IMR-90 (cell line): ENCODE results near the gene CMKLR1. TPM values are rescaled to one million over a fixed set of nuclear protein-coding genes. Genes with fewer than 3 reads are reported as not detected.

ENCODE experiments used
- ATAC-seq: fragments of 200-7000 bp; cut with Tn5 transposase; 2 replicates; pipeline ENCODE4 v1.9.1; 2020; ENCODE audit warnings: low read depth, mild to moderate bottlenecking, moderate library complexity
- BruUV-seq: library from RNA; stranded (reverse); fragments of 400-500 nt; replicated peaks from 2 replicates; lab custom pipeline; 2021; lab: Mats Ljungman, UMichigan
- CTCF ChIA-PET: fragments of 300-600 bp; formaldehyde crosslinking; extraction: SDS; loops from one replicate; lab custom pipeline; 2021; ENCODE audit warnings: antibody characterized with exemption; lab: Yijun Ruan, JAX
- POLR2A ChIA-PET: fragments of 300-600 bp; sonication (Branson Sonifier 250); formaldehyde crosslinking; loops from one replicate; lab custom pipeline; 2022; ENCODE audit warnings: antibody characterized with exemption; ENCODE audit not compliant: unreplicated experiment; lab: Charles Lee
- DNase-seq: peaks from one replicate; pipeline ENCODE4 v3.0.0; 2013
- H2AFZ ChIP-seq: replicated peaks from 2 replicates; pipeline ENCODE3; 2013; ENCODE audit warnings: low read length, mild to moderate bottlenecking; ENCODE audit not compliant: poor library complexity
- H2AK5ac ChIP-seq: 2 replicates; pipeline ENCODE4 v1.6.1; 2013; ENCODE audit warnings: low read depth, low read length, inconsistent platforms
- H2AK9ac ChIP-seq: replicated peaks from 2 replicates; pipeline ENCODE3; 2013; ENCODE audit warnings: mild to moderate bottlenecking, low read depth, low read length, moderate library complexity; ENCODE audit not compliant: poor library complexity
- H2BK120ac ChIP-seq: 2 replicates; pipeline ENCODE4 v1.6.1; 2013; ENCODE audit warnings: low read depth, low read length, inconsistent platforms
- H2BK15ac ChIP-seq: 3 replicates; pipeline ENCODE4 v1.6.1; 2013; ENCODE audit warnings: low read depth, low read length, inconsistent platforms
- H2BK20ac ChIP-seq: 2 replicates; pipeline ENCODE4 v1.6.1; 2013; ENCODE audit warnings: low read depth, mild to moderate bottlenecking, inconsistent platforms, low read length, moderate library complexity
- H2BK5ac ChIP-seq: 2 replicates; pipeline ENCODE4 v1.6.1; 2013; ENCODE audit warnings: mild to moderate bottlenecking, low read depth, low read length, inconsistent platforms; ENCODE audit not compliant: poor library complexity, severe bottlenecking
- H3K14ac ChIP-seq: replicated peaks from 2 replicates; pipeline ENCODE4 v1.6.1; 2013; ENCODE audit warnings: low read depth, low read length, inconsistent platforms
- H3K18ac ChIP-seq: 2 replicates; pipeline ENCODE4 v1.6.1; 2013; ENCODE audit warnings: low read depth, low read length, control low read depth
- H3K23ac ChIP-seq: 2 replicates; pipeline ENCODE4 v1.6.1; 2013; ENCODE audit warnings: low read depth, low read length, inconsistent platforms
- H3K27ac ChIP-seq: 2 replicates; pipeline ENCODE4 v1.5.1; 2013; ENCODE audit warnings: mild to moderate bottlenecking, control low read depth, low read length; ENCODE audit not compliant: insufficient read depth
- H3K27me3 ChIP-seq: 2 replicates; pipeline ENCODE4 v1.6.1; 2013; ENCODE audit warnings: low read length; ENCODE audit not compliant: control insufficient read depth, insufficient read depth
- H3K36me3 ChIP-seq: 2 replicates; pipeline ENCODE4 v1.6.1; 2013; ENCODE audit warnings: low read length, mixed read lengths; ENCODE audit not compliant: control insufficient read depth, insufficient read depth
- H3K4ac ChIP-seq: 2 replicates; pipeline ENCODE4 v1.6.1; 2013; ENCODE audit warnings: low read depth, low read length, inconsistent platforms
- H3K4me1 ChIP-seq: 2 replicates; pipeline ENCODE4 v1.6.1; 2013; ENCODE audit warnings: low read length, mixed read lengths; ENCODE audit not compliant: control insufficient read depth, insufficient read depth
- H3K4me2 ChIP-seq: 2 replicates; pipeline ENCODE4 v1.6.1; 2013; ENCODE audit warnings: low read depth, mild to moderate bottlenecking, control low read depth, low read length, moderate library complexity
- H3K4me3 ChIP-seq: 2 replicates; pipeline ENCODE4 v1.5.1; 2013; ENCODE audit warnings: low read depth, mild to moderate bottlenecking, control low read depth, low read length, moderate library complexity; ENCODE audit not compliant: insufficient read depth
- H3K56ac ChIP-seq: 2 replicates; pipeline ENCODE4 v1.6.1; 2013; ENCODE audit warnings: low read length, inconsistent platforms; ENCODE audit not compliant: insufficient read depth; ENCODE audit errors: extremely low read depth
- H3K79me1 ChIP-seq, 2 experiments: 2 replicates each; pipeline ENCODE4 v1.6.1; 2013; ENCODE audit warnings: low read length in 2 of 2, inconsistent platforms in 1 of 2, low read depth in 1 of 2
- H3K9ac ChIP-seq: 2 replicates; pipeline ENCODE4 v1.6.1; 2013; ENCODE audit warnings: low read depth, low read length, control low read depth
- H3K9me1 ChIP-seq: 2 replicates; pipeline ENCODE4 v1.6.1; 2013; ENCODE audit warnings: low read length, inconsistent platforms; ENCODE audit not compliant: insufficient read depth
- H3K9me3 ChIP-seq: 2 replicates; pipeline ENCODE4 v1.6.1; 2013; ENCODE audit warnings: low read length; ENCODE audit not compliant: control insufficient read depth, insufficient read depth
- H4K20me1 ChIP-seq: 2 replicates; pipeline ENCODE4 v1.6.1; 2013; ENCODE audit warnings: low read length, inconsistent platforms; ENCODE audit not compliant: insufficient read depth
- H4K5ac ChIP-seq: 2 replicates; pipeline ENCODE4 v1.6.1; 2013; ENCODE audit warnings: mild to moderate bottlenecking, low read depth, low read length, control low read depth
- H4K8ac ChIP-seq, 2 experiments: 2 replicates each; pipeline ENCODE4 v1.6.1; 2013; ENCODE audit warnings: low read depth in 2 of 2, low read length in 2 of 2, control low read depth in 1 of 2, inconsistent platforms in 1 of 2
- H4K91ac ChIP-seq: 2 replicates; pipeline ENCODE4 v1.6.1; 2013; ENCODE audit warnings: low read depth, low read length, inconsistent platforms; ENCODE audit not compliant: insufficient read depth
- FOS ChIP-seq: fragments of 150-350 bp; IDR thresholded peaks from 2 replicates; pipeline ENCODE4 v1.6.1; 2016; ENCODE audit warnings: low read depth, low read length
- NFE2L2 ChIP-seq: fragments of 150-350 bp; IDR thresholded peaks from 2 replicates; pipeline ENCODE4 v1.6.1; 2016; ENCODE audit warnings: low read depth, mild to moderate bottlenecking, low read length
- POLR2A ChIP-seq: IDR thresholded peaks from 2 replicates; pipeline ENCODE4 v1.6.1; 2012; ENCODE audit warnings: mild to moderate bottlenecking, low read depth, low read length
- RCOR1 ChIP-seq: IDR thresholded peaks from 2 replicates; pipeline ENCODE4 v1.6.1; 2012; ENCODE audit warnings: mild to moderate bottlenecking, low read length, improper control_type of control experiment; ENCODE audit not compliant: insufficient replicate concordance
- WGBS, 2 experiments: methylation state at CpG; one replicate each; pipeline versions ENCODE4 v1.1.5 to v1.1.7; 2013; ENCODE audit warnings: missing lambda C conversion rate in 2 of 2; ENCODE audit not compliant: insufficient read length in 1 of 2; ENCODE audit errors: extremely low coverage in 2 of 2; 5-methylcytosine and 5-hydroxymethylcytosine counted together
- dilution Hi-C: fragments of 300-500 bp; cut with HindIII; formaldehyde crosslinking; loops from one replicate; pipeline ENCODE4 v1.14.3; 2018; ENCODE audit warnings: low sequenced_read_pairs; ENCODE audit not compliant: unreplicated experiment
- in situ Hi-C: fragments of 300-500 bp; cut with MboI; formaldehyde crosslinking; loops from 3 replicates; pipeline ENCODE4 v1.14.3; 2019; ENCODE audit warnings: low sequenced_read_pairs, inconsistent platforms, mixed read lengths
- intact Hi-C: fragments of 100-400 bp; cut with micrococcal nuclease; formaldehyde crosslinking; loops from 2 replicates; pipeline ENCODE4 v1.10.0; 2022
- polyA plus RNA-seq, 3 experiments: library from polyadenylated mRNA; depleted of rRNA; stranded (reverse); fragments of >200 nt; gene quantifications; 2 replicates each; pipeline ENCODE4 v1.2.3, GENCODE V29; 2012; ENCODE audit warnings: low replicate concordance in 1 of 3
- total RNA-seq: library from RNA; depleted of rRNA; stranded (reverse); fragments of >200 nt; gene quantifications from 2 replicates; pipeline ENCODE4 v1.2.3, GENCODE V29; 2012
- TF ChIP-seq, protein P1 (sequence below): fragments of 150-350 bp; IDR thresholded peaks from 2 replicates; pipeline ENCODE4 v1.6.1; 2017; ENCODE audit warnings: mild to moderate bottlenecking, antibody characterized with exemption, low read length, low read depth

CMKLR1 gene
- total and polyA plus RNA-seq, 2 of the 4 experiments (the other 2 are of a cell fraction), result not detected

DNA sequence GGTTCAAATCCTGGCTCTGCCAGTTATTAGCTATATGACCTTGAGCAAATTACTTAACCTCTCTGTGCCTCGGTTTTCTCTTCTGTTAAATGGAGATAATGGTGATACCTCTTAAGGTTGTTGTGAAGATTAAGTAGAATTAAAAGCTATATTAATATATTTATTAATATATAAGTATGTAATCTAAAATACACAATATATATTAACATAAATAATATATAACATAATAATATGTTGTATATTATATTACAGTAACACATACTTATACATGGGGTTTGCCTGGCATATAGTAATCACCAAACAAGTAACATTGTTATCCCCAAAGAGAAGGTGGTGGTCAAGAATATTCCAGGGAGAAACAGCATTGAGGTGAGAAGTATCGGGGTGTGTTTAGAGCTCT, 92.0 kb downstream of the CMKLR1 start:
- H3K56ac ChIP-seq, result no peak overlapping the region
- H3K4me3 ChIP-seq, result no peak overlapping the region
- no peak overlapping the region for H2BK15ac ChIP-seq
- H3K23ac ChIP-seq, result no peak overlapping the region
- no peak overlapping the region for H3K4ac ChIP-seq
- no peak overlapping the region for H2AK5ac ChIP-seq
- no peak overlapping the region for H3K4me2 ChIP-seq
- WGBS, 2 experiments, result no CpG with 5 or more reads among the region's 2 CpGs
- ChIA-PET POLR2A (no interaction called here), CTCF (no interaction called here)
- H3K9me3 ChIP-seq, result no peaks in the 10 kb centered on the region
- H4K8ac ChIP-seq, result no peak overlapping the region
- no peak overlapping the region for H4K91ac ChIP-seq
- no peak overlapping the region for H3K27ac ChIP-seq
- no TSS peak for BruUV-seq
- H3K4me1 ChIP-seq, result no peaks in the 10 kb centered on the region
- ATAC-seq, result no peak
- H2BK120ac ChIP-seq, result no peak overlapping the region
- TF ChIP-seq NFE2L2 (no peak), FOS (no peak), POLR2A (no peak), RCOR1 (no peak)
- TF ChIP-seq, protein P1, sequence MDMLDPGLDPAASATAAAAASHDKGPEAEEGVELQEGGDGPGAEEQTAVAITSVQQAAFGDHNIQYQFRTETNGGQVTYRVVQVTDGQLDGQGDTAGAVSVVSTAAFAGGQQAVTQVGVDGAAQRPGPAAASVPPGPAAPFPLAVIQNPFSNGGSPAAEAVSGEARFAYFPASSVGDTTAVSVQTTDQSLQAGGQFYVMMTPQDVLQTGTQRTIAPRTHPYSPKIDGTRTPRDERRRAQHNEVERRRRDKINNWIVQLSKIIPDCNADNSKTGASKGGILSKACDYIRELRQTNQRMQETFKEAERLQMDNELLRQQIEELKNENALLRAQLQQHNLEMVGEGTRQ, result no peak
- H3K14ac ChIP-seq, result no peak overlapping the region
- intact Hi-C loops, result no loop called here
- H2BK5ac ChIP-seq, result no peak overlapping the region
- H3K79me1 ChIP-seq, result no peaks in the 10 kb centered on the region
- dilution Hi-C loops, result no loop called here
- H3K9ac ChIP-seq, result no peak overlapping the region
- H4K5ac ChIP-seq, result no peak overlapping the region
- no peaks in the 10 kb centered on the region for H3K36me3 ChIP-seq
- no peaks in the 10 kb centered on the region for H3K27me3 ChIP-seq
- no peaks in the 10 kb centered on the region for H4K20me1 ChIP-seq
- no peak for DNase-seq
- no peak overlapping the region for H2AK9ac ChIP-seq
- H2AFZ ChIP-seq, result no peak overlapping the region
- in situ Hi-C loops, result no loop called here
- H3K9me1 ChIP-seq, result no peaks in the 10 kb centered on the region
- no peak overlapping the region for H3K18ac ChIP-seq
- H2BK20ac ChIP-seq, result no peak overlapping the region
